ENCODE results near the gene TBRG4.
"Not testable (repeated sequence)": the region's sequence is repeated elsewhere in the genome, so short reads cannot be mapped to it uniquely, and the experiment has no call there.

The TBRG4 gene

DNA sequence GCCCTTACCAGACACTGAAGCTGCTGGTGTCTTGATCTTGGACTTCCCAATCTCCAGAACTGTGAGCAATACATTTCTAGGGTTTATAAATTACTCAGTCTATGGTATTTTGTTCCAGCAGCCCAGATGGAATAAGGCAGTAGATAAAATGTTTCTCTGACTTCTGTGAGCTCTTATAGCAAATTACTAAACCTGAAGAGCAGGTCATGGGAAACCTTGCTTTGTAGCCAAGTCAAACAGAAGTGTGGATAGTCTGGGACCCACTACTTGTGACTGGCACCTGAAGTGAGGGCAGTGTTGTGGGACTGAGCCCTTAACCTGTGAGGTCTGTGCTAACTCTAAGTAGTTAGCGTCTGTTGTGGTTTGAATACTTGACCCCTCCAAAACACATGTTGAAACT is 4.6 kb upstream of the TBRG4 start:
- H3K4me3 ChIP-seq (ENCODE audit: insufficient read depth in 1 of 2, low read depth in 1 of 2, low read length in 2 of 2): no peak overlapping the region
- no peaks in the 10 kb centered on the region for H3K79me1 ChIP-seq (replicated peaks; ENCODE audit: low read length, poor library complexity, severe bottlenecking)
- DNase-seq: no peak
- no peaks in the 10 kb centered on the region for H3K9me3 ChIP-seq (ENCODE audit: control insufficient read depth, low read length)
- H3K18ac ChIP-seq (ENCODE audit: low read depth in 1 of 2, low read length in 2 of 2): no peak overlapping the region
- H3K36me3 ChIP-seq (ENCODE audit: control insufficient read depth in 1 of 2, insufficient read depth in 2 of 2, low read depth in 1 of 2, low read length in 2 of 2): no peaks in the 10 kb centered on the region
- H3K23ac ChIP-seq (ENCODE audit: low read length in 2 of 2): no peak overlapping the region
- H3K27me3 ChIP-seq (ENCODE audit: control insufficient read depth in 1 of 2, insufficient read depth in 1 of 2, low read length in 2 of 2): peaks cover 29 to 33% of the 10 kb centered on the region in 2 experiments
- no peak overlapping the region for H2AK5ac ChIP-seq (ENCODE audit: low read length, severe bottlenecking)
- H3K14ac ChIP-seq (ENCODE audit: low read length in 2 of 2): no peak overlapping the region
- H2BK120ac ChIP-seq (ENCODE audit: low read depth, low read length): no peak overlapping the region
- no peak overlapping the region for H3K4ac ChIP-seq (ENCODE audit: low read depth in 1 of 2, low read length in 2 of 2)
- H2BK5ac ChIP-seq (ENCODE audit: low read depth, low read length, poor library complexity, severe bottlenecking): no peak overlapping the region
- 95% methylated on average over 1 of the region's 1 CpG for whole genome bisulfite sequencing
- no peak overlapping the region for H4K8ac ChIP-seq (ENCODE audit: low read length)
- H3K4me2 ChIP-seq (ENCODE audit: low read length, poor library complexity, severe bottlenecking): no peak overlapping the region
- H2AFZ ChIP-seq (ENCODE audit: low read depth, low read length): no peak overlapping the region
- peaks cover 2% of the 10 kb centered on the region for H3K4me1 ChIP-seq (ENCODE audit: control insufficient read depth, insufficient read depth, low read depth, low read length)
- H4K91ac ChIP-seq (ENCODE audit: low read length): no peak overlapping the region
- no peak overlapping the region for H2BK12ac ChIP-seq (ENCODE audit: low read length in 2 of 2)
- no peak overlapping the region for H3K9ac ChIP-seq (ENCODE audit: low read length)
- H3K27ac ChIP-seq (ENCODE audit: low read length, poor library complexity, severe bottlenecking): no peak overlapping the region
- H2BK15ac ChIP-seq (ENCODE audit: low read depth, poor library complexity, severe bottlenecking): no peak overlapping the region

DNA sequence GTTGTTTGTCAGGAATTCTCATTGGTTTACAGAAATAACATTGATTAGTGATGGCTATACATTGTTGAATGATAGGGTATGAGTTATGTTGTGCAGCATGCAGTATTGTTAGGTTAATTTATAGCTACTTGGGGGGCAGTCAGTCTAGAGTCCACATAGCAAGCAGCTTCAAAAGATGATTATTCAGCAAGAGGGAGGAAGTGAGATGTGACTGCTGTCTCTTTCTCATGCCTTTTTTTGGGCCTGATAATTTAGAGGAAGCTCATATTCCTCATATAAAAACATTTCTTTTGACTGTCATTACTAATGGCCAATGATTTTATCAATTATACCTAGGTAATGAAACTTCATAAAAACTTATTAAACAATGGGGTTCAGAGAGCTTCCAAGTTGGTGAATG is 3.4 kb upstream of the TBRG4 start:
- Histone ChIP-seq H3K9me3 (ENCODE audit: control insufficient read depth, low read length) (no peaks in the 10 kb centered on the region), H3K9ac (ENCODE audit: low read length) (no peak overlapping the region), H3K23ac (ENCODE audit: low read length in 2 of 2) (no peak overlapping the region), H3K36me3 (ENCODE audit: control insufficient read depth in 1 of 2, insufficient read depth in 2 of 2, low read depth in 1 of 2, low read length in 2 of 2) (no peaks in the 10 kb centered on the region), H3K4me1 (ENCODE audit: control insufficient read depth, insufficient read depth, low read depth, low read length) (peaks cover 4% of the 10 kb centered on the region), H2AK5ac (ENCODE audit: low read length, severe bottlenecking) (no peak overlapping the region), H3K4ac (ENCODE audit: low read depth in 1 of 2, low read length in 2 of 2) (no peak overlapping the region), H2BK15ac (ENCODE audit: low read depth, poor library complexity, severe bottlenecking) (no peak overlapping the region), H2AFZ (ENCODE audit: low read depth, low read length) (no peak overlapping the region), H2BK120ac (ENCODE audit: low read depth, low read length) (no peak overlapping the region), H3K4me2 (ENCODE audit: low read length, poor library complexity, severe bottlenecking) (no peak overlapping the region), H2BK12ac (ENCODE audit: low read length in 2 of 2) (no peak overlapping the region), H4K91ac (ENCODE audit: low read length) (no peak overlapping the region), H3K18ac (ENCODE audit: low read depth in 1 of 2, low read length in 2 of 2) (no peak overlapping the region), H3K4me3 (ENCODE audit: insufficient read depth in 1 of 2, low read depth in 1 of 2, low read length in 2 of 2) (no peak overlapping the region), H2BK5ac (ENCODE audit: low read depth, low read length, poor library complexity, severe bottlenecking) (no peak overlapping the region), H3K27ac (ENCODE audit: low read length, poor library complexity, severe bottlenecking) (no peak overlapping the region), H3K27me3 (ENCODE audit: control insufficient read depth in 1 of 2, insufficient read depth in 1 of 2, low read length in 2 of 2) (peaks cover 28 to 33% of the 10 kb centered on the region in 2 experiments), H3K14ac (ENCODE audit: low read length in 2 of 2) (no peak overlapping the region), H4K8ac (ENCODE audit: low read length) (no peak overlapping the region), H3K79me1 (replicated peaks; ENCODE audit: low read length, poor library complexity, severe bottlenecking) (peaks cover 1% of the 10 kb centered on the region)
- no peak for DNase-seq

DNA sequence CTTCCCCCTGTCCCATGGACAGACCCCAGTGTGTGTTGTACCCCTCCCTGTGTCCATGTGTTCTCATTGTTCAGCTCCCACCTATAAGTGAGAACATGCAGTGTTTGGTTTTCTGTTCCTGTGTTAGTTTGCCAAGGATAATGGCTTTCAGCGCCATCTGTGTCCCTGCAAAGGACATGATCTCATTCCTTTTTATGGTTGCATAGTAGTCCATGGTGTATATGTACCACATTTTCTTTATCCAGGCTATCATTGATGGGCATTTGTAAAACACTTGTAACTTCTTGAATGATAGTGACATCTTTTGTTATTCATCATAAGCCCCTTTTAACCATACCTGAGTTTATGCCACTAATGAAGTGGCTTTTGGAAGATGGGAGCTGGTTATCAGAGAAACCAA is 2.8 kb upstream of the TBRG4 start:
- not testable (repeated sequence) for H3K9me3 ChIP-seq (ENCODE audit: control insufficient read depth, low read length); H2AK5ac ChIP-seq (ENCODE audit: low read length, severe bottlenecking); H3K79me1 ChIP-seq (replicated peaks; ENCODE audit: low read length, poor library complexity, severe bottlenecking); H2BK5ac ChIP-seq (ENCODE audit: low read depth, low read length, poor library complexity, severe bottlenecking); H3K36me3 ChIP-seq (ENCODE audit: control insufficient read depth in 1 of 2, insufficient read depth in 2 of 2, low read depth in 1 of 2, low read length in 2 of 2); H2BK15ac ChIP-seq (ENCODE audit: low read depth, poor library complexity, severe bottlenecking); H3K9ac ChIP-seq (ENCODE audit: low read length); H3K27ac ChIP-seq (ENCODE audit: low read length, poor library complexity, severe bottlenecking); H3K4me1 ChIP-seq (ENCODE audit: control insufficient read depth, insufficient read depth, low read depth, low read length); H3K4ac ChIP-seq (ENCODE audit: low read depth in 1 of 2, low read length in 2 of 2); H4K91ac ChIP-seq (ENCODE audit: low read length); H3K14ac ChIP-seq (ENCODE audit: low read length in 2 of 2); DNase-seq; H2AFZ ChIP-seq (ENCODE audit: low read depth, low read length); H2BK12ac ChIP-seq (ENCODE audit: low read length in 2 of 2); H3K23ac ChIP-seq (ENCODE audit: low read length in 2 of 2); H3K4me2 ChIP-seq (ENCODE audit: low read length, poor library complexity, severe bottlenecking); H4K8ac ChIP-seq (ENCODE audit: low read length); H3K18ac ChIP-seq (ENCODE audit: low read depth in 1 of 2, low read length in 2 of 2); H2BK120ac ChIP-seq (ENCODE audit: low read depth, low read length); H3K4me3 ChIP-seq (ENCODE audit: insufficient read depth in 1 of 2, low read depth in 1 of 2, low read length in 2 of 2)
- H3K27me3 ChIP-seq (ENCODE audit: control insufficient read depth in 1 of 2, insufficient read depth in 1 of 2, low read length in 2 of 2): peaks cover 28 to 33% of the 10 kb centered on the region in 2 experiments
- 38% methylated on average over 1 of the region's 1 CpG for whole genome bisulfite sequencing

DNA sequence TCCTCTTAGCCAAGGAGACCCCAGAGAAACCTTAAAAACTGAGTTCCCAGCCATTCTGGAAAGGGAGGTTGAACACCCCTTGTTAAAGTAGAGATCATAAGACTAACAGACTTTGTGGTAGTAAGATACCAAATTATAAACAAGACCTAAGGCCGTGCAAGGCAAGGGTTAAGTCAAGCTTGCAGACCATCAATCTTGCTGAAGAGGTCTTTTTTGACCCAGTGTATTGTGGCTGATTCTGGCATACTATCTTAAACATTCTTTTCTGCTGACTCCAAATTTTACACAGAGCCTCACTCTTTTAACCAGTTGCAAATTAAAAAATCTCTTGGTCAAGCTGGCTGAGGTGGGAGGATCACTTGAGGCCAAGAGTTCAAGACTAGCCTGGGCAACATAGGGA is 1.2 kb upstream of the TBRG4 start:
- Histone ChIP-seq H3K27me3 (ENCODE audit: control insufficient read depth in 1 of 2, insufficient read depth in 1 of 2, low read length in 2 of 2) (peaks cover 27 to 30% of the 10 kb centered on the region in 2 experiments), H4K91ac (ENCODE audit: low read length) (no peak overlapping the region), H3K4me2 (ENCODE audit: low read length, poor library complexity, severe bottlenecking) (no peak overlapping the region), H4K8ac (ENCODE audit: low read length) (no peak overlapping the region), H3K79me1 (replicated peaks; ENCODE audit: low read length, poor library complexity, severe bottlenecking) (peaks cover 10% of the 10 kb centered on the region), H3K18ac (ENCODE audit: low read depth in 1 of 2, low read length in 2 of 2) (no peak overlapping the region), H2AK5ac (ENCODE audit: low read length, severe bottlenecking) (no peak overlapping the region), H3K4ac (ENCODE audit: low read depth in 1 of 2, low read length in 2 of 2) (no peak overlapping the region), H3K36me3 (ENCODE audit: control insufficient read depth in 1 of 2, insufficient read depth in 2 of 2, low read depth in 1 of 2, low read length in 2 of 2) (peaks cover 11 to 18% of the 10 kb centered on the region in 2 experiments), H3K9ac (ENCODE audit: low read length) (peak overlapping the region; percentile 94), H3K14ac (ENCODE audit: low read length in 2 of 2) (no peak overlapping the region), H2BK5ac (ENCODE audit: low read depth, low read length, poor library complexity, severe bottlenecking) (no peak overlapping the region), H2BK15ac (ENCODE audit: low read depth, poor library complexity, severe bottlenecking) (no peak overlapping the region), H3K23ac (ENCODE audit: low read length in 2 of 2) (no peak overlapping the region), H3K4me3 (ENCODE audit: insufficient read depth in 1 of 2, low read depth in 1 of 2, low read length in 2 of 2) (peak overlapping the region in 1 of 2 experiments; percentile 94), H3K4me1 (ENCODE audit: control insufficient read depth, insufficient read depth, low read depth, low read length) (peaks cover 8% of the 10 kb centered on the region), H3K27ac (ENCODE audit: low read length, poor library complexity, severe bottlenecking) (no peak overlapping the region), H2BK12ac (ENCODE audit: low read length in 2 of 2) (no peak overlapping the region), H2AFZ (ENCODE audit: low read depth, low read length) (no peak overlapping the region), H2BK120ac (ENCODE audit: low read depth, low read length) (no peak overlapping the region), H3K9me3 (ENCODE audit: control insufficient read depth, low read length) (no peaks in the 10 kb centered on the region)
- peak; percentile 19 for DNase-seq
- WGBS: 80% methylated on average over 1 of the region's 1 CpG
